HG03196 (cell line): ENCODE results near the gene UBL7.
A peak's percentile ranks its signal among the peaks of the same experiment; 100 is the strongest.

Experiments used
- ATAC-seq: cut with Tn5 transposase; IDR thresholded peaks from one replicate; pipeline ENCODE4 v1.9.1; 2021; ENCODE audit not compliant: unreplicated experiment

Gene UBL7

DNA sequence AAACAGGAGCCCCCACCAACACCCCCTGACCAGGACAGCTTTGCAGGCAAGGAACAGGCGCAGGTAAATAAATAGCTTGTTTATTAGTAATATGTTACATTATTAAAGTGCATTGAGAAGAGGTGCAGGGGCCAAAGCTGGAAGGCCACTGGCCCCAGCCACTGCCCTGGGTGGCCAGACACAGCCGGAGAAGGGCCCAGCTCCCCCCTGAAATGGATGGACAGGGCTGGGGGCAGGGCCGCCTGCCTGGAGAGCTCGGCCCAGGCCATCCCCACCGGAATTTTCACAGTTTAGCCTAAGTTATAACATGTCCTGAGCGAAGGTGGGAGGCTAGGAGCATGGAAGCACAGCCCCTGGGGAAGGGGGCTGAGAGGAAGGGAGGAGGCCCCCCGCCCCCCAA lies 51.7 kb downstream of the UBL7 start:
- ATAC-seq: no peak

DNA sequence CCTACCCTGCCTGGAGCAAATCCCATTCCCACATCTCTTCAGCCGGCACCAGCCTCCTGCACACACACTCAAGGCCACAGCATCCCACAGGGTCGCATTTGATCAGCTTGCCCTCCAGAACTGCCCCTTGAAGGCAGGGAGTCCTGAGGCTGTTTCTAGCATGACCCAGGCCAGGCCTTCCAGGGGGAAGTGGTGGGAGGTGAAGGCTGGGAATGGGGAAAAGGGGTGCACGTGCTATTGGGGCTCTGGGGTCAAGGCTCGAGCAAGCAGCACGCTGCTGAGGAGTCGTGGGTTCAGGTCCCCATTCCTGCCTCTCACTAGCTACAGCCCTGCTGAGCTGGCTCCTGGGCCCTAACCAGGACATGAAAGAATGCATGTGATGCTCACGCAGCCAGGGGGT lies 52.1 kb downstream of the UBL7 start:
- ATAC-seq: no peak

DNA sequence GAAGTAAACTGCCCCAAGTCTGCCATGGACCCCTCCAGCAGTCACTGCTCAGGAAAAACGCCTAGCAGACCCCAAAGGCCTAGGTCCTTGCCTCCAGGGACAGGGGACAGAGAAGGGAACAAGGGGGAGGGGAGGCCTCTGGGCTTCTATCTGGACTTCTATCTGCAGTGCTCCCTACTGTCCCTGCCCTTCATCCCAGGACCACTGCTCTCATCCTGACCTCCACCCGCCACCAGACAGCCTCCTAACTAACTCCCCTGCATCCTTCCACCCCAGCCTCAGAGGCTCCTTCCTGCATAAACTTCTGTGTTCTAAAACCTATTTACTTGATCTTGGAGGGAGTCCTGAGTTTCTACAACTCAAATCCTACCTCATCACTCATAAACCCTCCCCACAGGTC lies 52.6 kb downstream of the UBL7 start:
- ATAC-seq: no peak

DNA sequence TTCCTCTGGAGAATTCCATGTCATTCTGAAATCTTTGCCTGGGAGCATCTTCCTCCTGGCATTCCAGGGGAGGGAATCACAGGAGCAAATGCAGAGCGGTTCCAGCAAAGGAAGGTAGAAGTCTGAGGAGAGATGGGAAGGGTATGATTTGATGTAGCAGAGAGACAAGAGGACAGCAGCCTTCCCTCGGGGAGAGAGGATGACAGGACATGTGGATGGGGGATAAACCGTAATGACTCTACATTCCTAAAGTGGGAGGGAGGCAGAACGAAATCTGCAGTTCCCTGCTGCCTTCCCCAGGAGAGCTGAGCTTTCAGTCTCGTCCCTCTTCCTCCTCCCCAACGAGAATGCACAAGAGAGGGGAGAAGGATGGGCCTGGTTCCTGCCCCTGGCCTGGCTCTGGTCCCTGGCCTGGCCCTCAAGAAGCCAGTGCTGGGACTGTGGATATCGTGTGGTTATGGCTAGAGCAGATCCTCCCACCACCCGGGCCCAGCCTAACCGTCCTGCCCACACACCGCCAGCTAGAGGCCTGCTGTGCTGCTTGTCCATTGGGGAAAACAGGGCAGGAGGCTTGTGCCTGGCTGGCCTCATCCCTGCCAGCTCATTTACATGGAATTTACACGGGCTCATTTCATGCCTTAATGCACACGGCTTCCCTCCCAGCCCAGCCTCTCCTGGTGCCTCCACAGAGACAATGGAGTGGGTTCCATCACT lies 53.8 kb downstream of the UBL7 start:
- ATAC-seq: no peak

DNA sequence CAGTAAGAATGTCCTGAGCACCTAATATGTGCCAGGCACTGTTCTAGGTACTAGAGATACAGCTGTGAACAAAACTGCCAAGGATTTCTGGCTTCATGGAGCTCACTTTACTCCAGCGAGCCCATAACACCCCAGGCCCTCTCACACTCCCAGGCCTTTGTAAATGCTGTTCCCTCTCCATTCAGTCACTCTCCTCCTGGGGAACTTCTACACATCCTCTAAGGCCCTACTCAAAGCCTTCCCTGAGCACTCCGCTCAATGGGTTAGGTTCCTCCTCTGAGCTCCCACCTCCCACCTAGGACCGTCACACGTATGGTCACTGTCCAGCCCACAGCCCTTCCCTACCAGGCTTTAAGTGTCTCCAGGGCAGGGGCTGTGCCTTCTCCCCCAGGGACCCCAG lies 54.4 kb downstream of the UBL7 start:
- no peak for ATAC-seq

DNA sequence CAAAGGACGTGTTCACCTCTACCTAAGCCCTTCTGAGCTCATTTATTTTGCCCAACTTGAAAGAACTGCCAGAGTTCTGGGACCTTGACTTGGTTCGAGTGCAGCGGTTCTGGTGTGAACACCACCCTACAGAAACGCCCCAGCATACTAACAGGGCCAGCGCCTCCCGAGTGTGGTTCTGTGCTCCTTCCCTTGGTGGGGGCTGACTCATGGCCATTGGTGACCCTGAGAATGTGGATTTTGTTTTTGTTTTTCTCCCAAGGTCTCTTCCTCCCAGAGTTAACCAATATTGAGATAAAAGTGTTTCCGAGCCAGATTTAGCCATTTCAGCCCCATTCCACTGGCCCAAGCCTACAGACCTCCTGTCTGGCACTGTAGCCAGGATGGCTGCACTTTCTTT lies 55.1 kb downstream of the UBL7 start:
- no peak for ATAC-seq

DNA sequence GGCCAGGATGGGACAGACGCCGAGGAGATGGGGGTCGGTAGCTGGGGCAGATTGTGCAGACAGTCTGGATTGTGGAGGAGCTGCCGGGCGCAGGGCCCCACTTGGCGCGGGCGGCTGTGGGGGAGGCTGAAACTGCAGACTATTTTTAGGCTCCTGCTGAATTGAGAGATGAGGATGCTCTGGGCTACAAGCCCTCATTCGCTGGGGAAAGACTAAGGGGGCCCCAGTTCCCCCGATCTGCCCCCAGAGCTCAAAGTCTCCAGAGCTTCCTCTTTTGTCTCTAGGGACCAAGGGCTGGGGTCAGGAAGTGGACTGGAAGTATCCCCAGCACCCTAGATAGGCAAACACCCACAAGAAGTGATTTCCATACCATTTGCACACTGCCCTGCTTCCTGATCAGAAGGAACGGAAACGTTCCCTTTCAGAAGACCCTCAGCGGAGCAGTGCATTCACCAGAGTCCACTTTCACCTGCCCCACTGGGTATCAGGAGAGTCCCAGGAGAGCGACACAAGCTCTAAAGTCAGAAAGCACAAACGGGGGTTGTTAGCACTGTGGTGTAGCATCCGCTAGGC lies 56.9 kb downstream of the UBL7 start:
- peak; percentile 31 for ATAC-seq

DNA sequence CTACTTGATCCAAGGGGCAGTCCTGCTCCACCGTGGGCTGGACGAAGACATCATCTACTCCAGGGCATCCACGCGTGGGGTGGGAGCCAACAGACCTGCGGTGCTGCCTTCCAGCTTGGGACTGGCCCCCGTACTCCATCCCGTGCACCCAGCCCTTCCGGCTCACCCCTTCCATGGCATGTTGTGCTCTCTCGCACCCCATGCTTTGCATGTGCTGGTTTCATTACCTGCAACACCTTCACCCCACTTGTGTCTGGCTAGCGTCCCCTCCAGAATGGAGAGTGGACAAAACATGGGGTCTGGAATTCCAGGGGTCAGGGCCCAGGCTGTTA lies 57.4 kb downstream of the UBL7 start:
- ATAC-seq: peak; percentile 15

DNA sequence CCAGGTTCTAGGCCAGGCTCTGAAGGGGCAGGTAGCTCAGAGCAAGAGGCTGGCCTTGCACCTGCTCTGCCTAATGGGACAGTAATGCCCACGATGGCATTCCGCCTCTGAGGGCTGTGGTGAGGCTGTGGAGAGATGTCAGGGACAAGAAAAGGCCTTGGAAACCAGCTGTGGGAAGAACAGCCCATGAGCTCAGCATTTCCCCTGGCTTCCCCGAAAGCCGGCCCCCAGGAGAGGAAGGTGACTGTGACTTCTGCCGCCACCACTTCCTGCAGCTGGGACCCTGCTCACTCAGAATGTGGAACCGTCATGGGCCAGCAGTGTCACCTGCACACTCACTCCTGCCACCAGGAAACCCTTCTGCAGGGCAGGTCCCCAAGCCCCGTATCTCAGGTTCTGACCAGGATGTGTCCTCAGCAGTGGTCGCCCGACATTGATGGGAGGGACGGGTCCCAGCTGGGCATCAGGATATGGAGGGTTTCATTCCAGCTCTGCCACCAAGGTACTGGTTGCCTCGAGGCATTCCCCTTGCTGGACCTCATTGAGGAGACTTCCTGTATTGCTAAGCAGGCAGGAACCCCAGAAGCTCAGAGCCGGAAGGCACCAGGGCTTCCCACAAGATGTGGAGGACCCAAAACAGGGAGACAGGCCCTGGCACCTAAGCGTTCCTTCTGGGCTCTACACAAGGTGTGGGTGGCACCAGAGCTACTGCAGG lies 57.9 kb downstream of the UBL7 start:
- ATAC-seq: peak; percentile 25

DNA sequence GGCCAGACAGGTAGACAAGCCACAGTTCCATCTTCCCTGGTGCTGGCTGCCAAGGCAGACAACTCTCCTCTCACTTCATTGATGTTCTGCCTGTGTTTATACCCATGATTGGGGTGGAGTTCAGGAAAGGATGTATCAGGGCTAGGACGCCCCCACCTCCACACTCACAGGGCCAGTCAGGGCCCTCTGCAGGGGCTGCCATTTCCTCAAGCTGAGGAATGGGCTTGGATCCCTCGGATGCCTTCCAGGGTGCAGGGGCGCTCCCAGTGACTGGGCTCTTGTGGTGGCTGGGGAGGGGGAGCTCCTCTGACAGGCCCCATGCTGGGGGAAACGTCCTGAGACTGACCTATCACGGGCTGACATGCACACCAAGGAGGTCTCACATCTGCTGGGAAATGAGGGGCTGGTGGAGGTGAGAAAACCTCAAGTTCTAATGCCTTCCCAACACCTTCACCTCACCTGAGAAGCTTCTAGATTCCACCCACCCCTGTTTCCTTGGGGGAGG lies 58.6 kb downstream of the UBL7 start:
- ATAC-seq: peak; percentile 1

DNA sequence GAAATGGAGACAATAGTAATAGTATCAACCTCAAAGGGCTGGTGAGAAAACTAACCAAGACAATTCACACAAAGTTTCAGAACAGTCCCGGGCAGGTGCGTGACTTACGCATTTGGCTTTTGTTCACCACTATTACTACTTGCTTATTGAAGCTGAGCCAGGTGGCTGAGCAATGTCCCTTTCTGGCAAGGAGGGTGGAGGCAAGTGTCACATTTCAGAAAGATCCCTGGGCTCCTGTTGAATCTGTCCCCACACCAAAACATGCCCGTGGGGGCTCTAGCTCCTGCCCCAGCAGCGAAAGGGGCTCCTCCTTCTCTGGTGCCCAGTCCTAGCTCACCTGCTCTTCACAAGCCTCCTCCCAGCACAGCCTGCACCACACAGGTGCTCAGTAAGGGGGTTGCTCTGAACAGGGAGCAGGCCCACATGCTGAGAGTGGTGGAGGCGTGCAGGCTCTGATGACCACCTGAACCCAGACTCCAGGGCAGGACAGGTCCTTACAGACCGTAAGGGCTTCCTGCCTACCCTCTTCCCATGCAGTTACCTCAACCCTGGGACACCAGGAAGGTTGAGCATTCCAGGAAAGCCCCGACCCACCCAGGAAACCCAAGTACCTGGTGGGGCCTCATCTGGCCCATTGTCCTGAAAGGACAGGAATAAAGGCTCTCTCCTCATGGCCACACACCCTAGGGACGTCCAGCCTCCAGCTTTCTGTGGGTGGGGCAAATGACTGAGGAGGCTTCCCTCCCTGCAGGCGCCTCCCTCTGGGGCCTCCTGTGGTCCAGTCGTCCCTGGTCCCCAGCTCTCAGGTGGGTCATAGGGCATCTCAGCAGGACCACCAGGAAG lies 59.8 kb downstream of the UBL7 start:
- no peak for ATAC-seq

DNA sequence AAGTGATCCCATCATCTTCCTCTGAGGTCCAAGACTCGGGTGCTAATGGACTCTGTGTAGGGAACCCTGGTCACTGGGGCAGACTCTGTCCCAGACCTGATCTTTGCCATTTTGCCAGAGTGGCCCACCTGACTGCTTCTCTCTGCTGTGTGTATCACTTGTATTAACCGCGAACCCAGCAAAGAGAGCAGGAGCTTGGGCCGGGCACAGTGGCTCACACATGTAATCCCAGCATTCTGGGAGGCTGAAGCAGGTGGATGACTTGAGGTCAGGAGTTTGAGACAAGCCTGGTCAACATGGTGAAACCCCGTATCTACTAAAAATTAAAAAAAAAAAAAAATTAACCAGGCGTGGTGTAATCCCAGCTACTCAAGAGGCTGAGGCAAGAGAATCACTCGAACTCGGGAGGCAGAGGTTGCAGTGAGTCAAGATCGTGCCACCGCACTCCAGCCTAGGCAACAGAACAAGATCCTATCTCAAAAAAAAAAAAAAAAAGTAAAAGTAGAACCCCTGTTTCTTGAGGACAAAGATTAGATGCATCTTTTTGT lies 60.6 kb downstream of the UBL7 start:
- no peak for ATAC-seq

DNA sequence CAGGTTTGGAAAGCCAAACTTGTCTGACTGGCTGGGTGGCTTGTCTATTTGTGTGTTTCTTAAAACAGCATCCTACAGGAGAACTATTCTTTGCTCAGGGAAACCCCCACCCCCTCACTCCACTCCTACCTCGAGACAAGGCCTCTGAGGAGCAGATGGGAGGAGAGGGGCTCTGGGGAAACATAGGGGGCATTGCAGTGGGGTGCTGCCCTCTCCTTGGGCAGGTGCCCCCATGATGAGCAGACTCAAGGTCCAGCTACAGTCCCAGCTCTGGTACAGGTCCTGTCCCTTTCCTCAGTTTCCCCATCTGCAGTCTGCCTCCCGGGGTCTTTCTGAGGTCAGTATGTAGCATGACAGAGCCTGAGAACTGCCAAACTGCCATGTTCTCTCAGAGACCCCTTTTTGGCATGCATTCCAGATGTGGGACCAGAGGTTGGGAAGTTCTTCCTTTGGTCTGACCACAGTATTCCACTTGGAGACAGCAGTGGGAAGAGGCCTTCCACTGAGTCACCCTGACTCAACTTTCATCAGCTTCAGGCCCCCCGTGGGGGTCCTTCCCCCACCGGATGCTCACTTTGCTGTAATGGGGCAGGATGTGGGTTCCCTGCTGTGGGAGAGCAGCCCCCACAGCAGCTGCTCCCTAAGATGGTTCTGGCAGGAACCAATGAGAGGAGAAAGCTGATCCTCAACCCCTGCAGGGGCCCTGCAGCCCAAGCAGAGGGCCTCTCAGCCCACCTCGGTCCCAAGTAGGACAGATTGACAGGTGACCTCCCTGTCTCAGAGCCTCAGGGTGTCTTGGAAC lies 61.2 kb downstream of the UBL7 start:
- no peak for ATAC-seq

DNA sequence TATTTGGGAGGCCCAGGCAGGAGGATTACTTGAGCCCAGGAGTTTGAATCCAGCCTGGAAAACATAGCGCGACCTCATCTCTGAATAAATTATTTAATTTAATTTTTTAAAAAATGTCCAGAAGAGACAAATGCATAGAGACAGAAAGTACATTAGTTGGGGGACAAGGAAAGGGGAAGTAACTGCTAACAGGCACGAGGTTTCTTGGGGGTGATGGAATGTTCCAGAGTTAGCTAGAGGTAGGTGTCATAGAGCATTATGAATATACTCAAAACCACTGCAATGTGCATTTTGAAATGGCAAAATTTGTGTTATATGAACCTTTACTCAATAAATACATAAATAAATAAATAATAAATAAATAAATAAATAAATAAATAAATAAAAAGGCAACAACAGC lies 61.9 kb downstream of the UBL7 start:
- no peak for ATAC-seq

DNA sequence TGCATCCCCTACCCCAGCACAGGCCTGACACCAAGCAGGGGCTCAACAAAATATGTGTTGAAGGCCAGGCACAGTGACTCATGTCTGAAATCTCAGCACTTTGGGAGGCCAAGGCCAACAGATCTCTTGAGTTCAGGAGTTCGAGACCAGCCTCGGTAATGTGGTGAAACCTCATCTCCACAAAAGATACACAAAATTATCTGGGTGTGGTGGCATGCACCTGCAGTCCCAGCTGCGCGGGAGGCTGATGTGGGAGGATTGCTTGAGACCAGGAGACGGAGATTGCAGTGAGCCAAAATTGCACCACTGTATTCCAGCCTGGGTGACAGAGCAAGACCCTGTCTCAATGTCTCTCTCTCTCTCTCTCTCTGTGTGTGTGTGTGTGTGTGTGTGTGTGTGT lies 62.8 kb downstream of the UBL7 start:
- ATAC-seq: no peak

DNA sequence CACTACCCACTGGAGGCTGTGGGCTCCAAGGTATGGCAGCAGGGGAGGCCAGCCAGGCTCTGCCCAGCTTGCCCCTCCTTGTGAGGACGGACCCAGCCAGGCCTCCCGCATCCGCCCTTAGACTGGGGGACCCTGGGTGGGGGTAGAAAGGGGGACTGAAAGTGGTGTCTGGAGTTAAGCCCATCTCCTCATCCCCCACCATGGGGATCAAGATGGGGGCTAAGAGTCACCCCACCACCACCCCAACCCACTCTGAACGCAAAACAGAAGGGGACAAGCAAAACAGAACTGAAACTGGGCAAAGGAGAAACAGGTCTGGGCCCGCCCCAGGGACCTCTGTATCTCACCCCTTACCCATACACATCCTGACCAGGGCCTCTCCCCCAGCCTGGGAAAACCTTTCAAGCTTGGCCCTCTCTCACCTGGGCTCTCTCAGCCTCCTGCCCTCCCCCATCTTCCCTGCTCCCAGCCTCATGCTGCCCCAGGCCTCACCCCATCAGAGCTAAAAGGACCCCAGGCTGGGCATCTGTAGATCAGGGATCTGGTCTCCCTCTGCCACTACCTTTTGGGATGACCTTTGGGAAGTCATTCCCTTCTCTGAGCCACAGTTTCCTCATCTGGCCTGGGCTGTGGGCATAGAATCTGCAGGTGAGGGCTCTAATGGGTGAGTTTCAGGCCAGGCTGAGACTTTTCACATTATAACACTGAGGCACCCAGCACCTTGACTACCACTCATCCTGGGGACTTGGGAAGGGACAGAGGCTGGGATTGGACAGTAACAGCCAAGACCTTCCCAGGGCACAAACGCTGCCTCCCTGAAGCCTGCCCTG lies 63.5 kb downstream of the UBL7 start:
- ATAC-seq: peak; percentile 23

DNA sequence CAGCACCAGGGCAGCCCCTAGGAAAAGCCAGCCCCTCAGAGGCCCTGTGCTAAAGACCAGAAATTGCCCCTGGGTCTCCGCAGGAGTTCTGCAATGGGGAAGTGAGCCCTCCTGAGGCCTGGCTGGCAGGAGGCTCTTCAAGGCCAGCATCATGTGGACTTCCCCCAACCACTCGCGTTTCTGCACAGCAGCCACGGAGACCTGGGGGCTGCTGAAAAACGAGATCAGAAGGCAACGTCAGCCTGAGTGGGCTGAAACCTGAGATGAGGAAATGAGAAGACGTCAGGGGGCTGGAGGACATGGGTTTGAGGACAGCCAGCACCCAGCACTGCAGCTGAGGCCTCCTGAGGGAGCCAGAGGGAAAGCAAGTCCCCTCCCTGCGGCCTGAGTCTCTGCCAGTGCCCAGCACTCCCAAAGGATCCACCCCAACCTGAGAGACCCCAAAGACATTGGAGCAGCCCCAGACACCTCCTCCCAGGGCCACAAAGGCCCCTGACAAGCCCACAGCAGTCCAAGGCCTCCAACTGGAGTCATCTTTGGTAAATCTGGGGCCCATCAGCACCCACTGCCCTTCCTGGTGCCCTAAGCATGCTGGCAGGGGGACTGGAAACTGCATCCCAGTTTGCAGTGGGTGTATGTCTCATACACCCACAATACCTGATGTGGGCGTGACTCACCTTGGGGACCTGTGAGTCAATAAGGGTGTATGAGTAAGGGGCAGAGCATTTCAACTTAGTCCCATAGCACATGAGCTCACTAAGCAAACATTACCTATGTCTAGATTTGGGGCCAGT lies 64.3 kb downstream of the UBL7 start:
- peak; percentile 24 for ATAC-seq

DNA sequence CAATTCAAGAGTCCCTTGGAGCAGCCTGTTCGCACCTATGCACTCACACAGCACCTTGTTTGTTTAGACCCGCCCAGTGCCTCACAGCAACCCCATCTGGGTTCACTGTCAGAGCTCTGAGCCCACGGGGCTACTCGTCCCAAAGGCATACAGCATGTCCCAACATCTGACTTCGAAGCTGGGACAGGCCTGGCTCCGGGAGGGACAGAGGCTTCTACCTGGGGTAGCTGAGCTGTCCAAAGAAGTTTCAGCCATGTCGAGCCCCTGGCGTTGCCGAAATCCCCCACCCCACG lies 64.9 kb downstream of the UBL7 start:
- peak; percentile 4 for ATAC-seq
